A549 (cell line): Measurements from ENCODE around the gene CERK. TPM values are rescaled to one million over a fixed set of nuclear protein-coding genes. Genes with fewer than 3 reads are reported as not detected.

ENCODE experiments used
- ATAC-seq, 2 experiments: fragments of 200-7000 bp in 1 of 2; fragments of >200 bp in 1 of 2; cut with Nextera tagmentation in 1 of 2; cut with Tn5 transposase in 1 of 2; 3 replicates each; pipeline versions ENCODE4 v1.8.0 to v1.9.1; 2018 to 2020; ENCODE audit warnings: mild to moderate bottlenecking in 1 of 2, moderate library complexity in 1 of 2
- CTCF ChIA-PET: fragments of 300-600 bp; sonication (Branson Sonifier 250); formaldehyde crosslinking; extraction: SDS; loops from one replicate; lab custom pipeline; 2021; ENCODE audit warnings: antibody characterized with exemption, inconsistent platforms; lab: Yijun Ruan, JAX
- POLR2A ChIA-PET: fragments of 350-600 bp; formaldehyde crosslinking; extraction: SDS; loops from one replicate; lab custom pipeline; 2021; ENCODE audit warnings: antibody characterized with exemption, inconsistent platforms; lab: Yijun Ruan, JAX
- DNase-seq, 2 experiments: peaks; one replicate each; pipeline versions ENCODE4 v3.0.0 to v3.0.0-alpha.2; 2011 to 2016; ENCODE audit warnings: low read depth in 1 of 2, low spot score in 1 of 2
- FAIRE-seq: peaks from 2 replicates; lab custom pipeline; 2011; peaks lifted over from hg19 to GRCh38; lab: Jason Lieb, UNC
- H3K27ac ChIP-seq, 2 experiments: fragments of >200 bp; sonication (Bioruptor Twin); formaldehyde crosslinking; 3 replicates each; pipeline ENCODE4 v1.5.1; 2016 to 2017
- H3K4me1 ChIP-seq: fragments of >200 bp; sonication (Bioruptor Twin); formaldehyde crosslinking; 3 replicates; pipeline ENCODE4 v1.6.1; 2016
- H3K4me2 ChIP-seq: fragments of >200 bp; sonication (Bioruptor Twin); formaldehyde crosslinking; 3 replicates; pipeline ENCODE4 v1.6.1; 2016
- H3K4me3 ChIP-seq: fragments of >200 bp; sonication (Bioruptor Twin); formaldehyde crosslinking; 3 replicates; pipeline ENCODE4 v1.5.1; 2016
- H3K9me3 ChIP-seq: fragments of >200 bp; sonication (Bioruptor Twin); formaldehyde crosslinking; 3 replicates; pipeline ENCODE4 v1.6.1; 2016
- ATOH8 ChIP-seq: fragments of 250-450 bp; sonication (Bioruptor Pico); IDR thresholded peaks from 2 replicates; pipeline ENCODE4 v1.5.0; 2020; ENCODE audit warnings: low read depth, mild to moderate bottlenecking, moderate library complexity
- BHLHE40 ChIP-seq: IDR thresholded peaks from 2 replicates; pipeline ENCODE4 v1.6.1; 2012; ENCODE audit warnings: low read depth, low read length, inconsistent platforms
- CBX2 ChIP-seq: fragments of 200-600 bp; sonication (generic); IDR thresholded peaks from 2 replicates; pipeline ENCODE4 v1.6.1; 2016; ENCODE audit warnings: low read depth, mild to moderate bottlenecking, borderline replicate concordance
- CHD4 ChIP-seq: fragments of 200-600 bp; sonication (generic); IDR thresholded peaks from 2 replicates; pipeline ENCODE4 v1.6.1; 2016; ENCODE audit warnings: antibody characterized with exemption, mild to moderate bottlenecking, borderline replicate concordance
- E2F6 ChIP-seq: IDR thresholded peaks from 2 replicates; pipeline ENCODE4 v1.6.1; 2012; ENCODE audit warnings: low read depth, borderline replicate concordance
- EHF ChIP-seq: fragments of 250-450 bp; sonication (Bioruptor Pico); IDR thresholded peaks from 2 replicates; pipeline ENCODE4 v1.5.0; 2020; ENCODE audit warnings: mild to moderate bottlenecking
- EHMT2 ChIP-seq: fragments of 200-600 bp; sonication (generic); IDR thresholded peaks from 2 replicates; pipeline ENCODE4 v1.6.1; 2016; ENCODE audit warnings: antibody characterized with exemption, low read depth, mild to moderate bottlenecking, moderate library complexity
- FOSL2 ChIP-seq, 2 experiments: fragments of 450-650 bp in 1 of 2; fragments of >200 bp in 1 of 2; sonication (Bioruptor Twin) in 1 of 2; formaldehyde crosslinking; IDR thresholded peaks; 2 replicates each; pipeline versions ENCODE4 v1.5.0 to v1.6.1; 2016 to 2020; ENCODE audit warnings: mild to moderate bottlenecking in 1 of 2, moderate library complexity in 1 of 2
- HDAC2 ChIP-seq: fragments of 200-600 bp; sonication (generic); IDR thresholded peaks from 2 replicates; pipeline ENCODE4 v1.6.1; 2016
- HMGXB4 ChIP-seq: fragments of 250-450 bp; sonication (Bioruptor Pico); IDR thresholded peaks from 2 replicates; pipeline ENCODE4 v1.5.0; 2021; ENCODE audit warnings: mild to moderate bottlenecking, moderate library complexity, borderline replicate concordance
- MAFK ChIP-seq: fragments of 450-650 bp; IDR thresholded peaks from 2 replicates; pipeline ENCODE4 v1.6.1; 2014; ENCODE audit not compliant: partially characterized antibody
- MAZ ChIP-seq: fragments of 150-350 bp; IDR thresholded peaks from 2 replicates; pipeline ENCODE4 v1.6.1; 2014; ENCODE audit warnings: antibody characterized with exemption, low read depth, low read length, borderline replicate concordance
- NFE2L2 ChIP-seq: fragments of 150-350 bp; conservative IDR thresholded peaks from 2 replicates; pipeline ENCODE4 v1.6.1; 2014; ENCODE audit warnings: low read length
- NPAS2 ChIP-seq: fragments of 250-450 bp; sonication (Bioruptor Pico); IDR thresholded peaks from 2 replicates; pipeline ENCODE4 v1.8.0; 2022; ENCODE audit warnings: mild to moderate bottlenecking, moderate library complexity, borderline replicate concordance
- PHF8 ChIP-seq: fragments of 200-600 bp; sonication (generic); IDR thresholded peaks from 2 replicates; pipeline ENCODE4 v1.6.1; 2016; ENCODE audit warnings: low read depth, mild to moderate bottlenecking, antibody characterized with exemption, moderate library complexity, borderline replicate concordance
- POLR2AphosphoS2 ChIP-seq: conservative IDR thresholded peaks from 2 replicates; pipeline ENCODE4 v1.6.1; 2012; ENCODE audit warnings: low read length, improper control_type of control experiment, inconsistent platforms
- RFX5 ChIP-seq: fragments of 450-650 bp; IDR thresholded peaks from 2 replicates; pipeline ENCODE4 v1.7.1; 2014; ENCODE audit warnings: antibody characterized with exemption, mild to moderate bottlenecking, moderate library complexity
- RNF2 ChIP-seq: fragments of 200-600 bp; sonication (generic); IDR thresholded peaks from 2 replicates; pipeline ENCODE4 v1.6.1; 2016; ENCODE audit warnings: low read depth, mild to moderate bottlenecking, antibody characterized with exemption, moderate library complexity, borderline replicate concordance
- SREBF2 ChIP-seq: fragments of 450-650 bp; IDR thresholded peaks from 2 replicates; pipeline ENCODE4 v1.6.1; 2014; ENCODE audit warnings: mild to moderate bottlenecking, moderate library complexity
- TFCP2L1 ChIP-seq: fragments of 250-450 bp; sonication (Bioruptor Pico); IDR thresholded peaks from 2 replicates; pipeline ENCODE4 v1.5.0; 2021; ENCODE audit warnings: mild to moderate bottlenecking
- WGBS: methylation state at CpG from one replicate; pipeline ENCODE4 v1.1.6; 2017; ENCODE audit errors: missing lambda C conversion rate; 5-methylcytosine and 5-hydroxymethylcytosine counted together
- polyA plus RNA-seq, 4 experiments: library from polyadenylated mRNA; depleted of rRNA in 3 of 4; stranded (reverse); fragments of >200 nt; fragmentation: RNase III in 1 of 4; extraction: RNeasy Plus Mini Kit Qiagen cat#74134 plus additional on column Dnase treatment in 1 of 4; gene quantifications; 2 replicates in 3 of 4; 3 replicates in 1 of 4; pipeline ENCODE4 v1.2.3, GENCODE V29; 2011 to 2017

Gene CERK
- polyA plus RNA-seq, 2 of the 4 experiments (the other 2 are of a cell fraction) = 13.1 to 15.6 TPM

GRCh38 chr22:46726066-46726985 lies 11.7 kb downstream of the CERK start:
- Histone ChIP-seq H3K4me1 (no peaks in the 10 kb centered on the region), H3K27ac (no peak overlapping the region), H3K9me3 (no peaks in the 10 kb centered on the region), H3K4me2 (no peak overlapping the region), H3K4me3 (no peak overlapping the region)
- DNase-seq (no peak), FAIRE-seq (no peak), ATAC-seq (no peak)
- CTCF ChIA-PET = interaction anchor here (0.6 kb wide), 2 partner anchors 31 to 158 kb away, joined by 3 read pairs; no protein-coding TSS in a partner anchor
- POLR2A ChIA-PET = no interaction called here
- TF ChIP-seq CBX2 (no peak), NPAS2 (no peak)
- TF ChIP-seq, all 56 proteins: peak for 0
- 87% methylated on average over 19 of the region's 38 CpGs for WGBS

- DNase-seq (no peak), ATAC-seq (no peak), FAIRE-seq (no peak)
- Histone ChIP-seq H3K4me1 (no peaks in the 10 kb centered on the region), H3K27ac (no peak overlapping the region), H3K4me3 (no peak overlapping the region), H3K4me2 (no peak overlapping the region), H3K9me3 (no peaks in the 10 kb centered on the region)
- 97% methylated on average over 17 of the region's 18 CpGs for WGBS
- POLR2A ChIA-PET = no interaction called here
- TF ChIP-seq FOSL2 (IDR thresholded peaks at IDR 0.05) = no peak
- TF ChIP-seq FOSL2 (CRISPR knock-in tag; IDR thresholded peaks at IDR 0.05) = no peak
- TF ChIP-seq CHD4 = no peak
- TF ChIP-seq PHF8 = no peak
- no peak for TF ChIP-seq MAZ
- no peak for TF ChIP-seq NFE2L2
- TF ChIP-seq POLR2AphosphoS2 = no peak
- TF ChIP-seq EHF (CRISPR knock-in tag) = no peak
- no peak for TF ChIP-seq E2F6
- no peak for TF ChIP-seq RFX5
- TF ChIP-seq HDAC2 = no peak
- no peak for TF ChIP-seq MAFK
- no peak for TF ChIP-seq SREBF2
- no peak for TF ChIP-seq RNF2
- no peak for TF ChIP-seq TFCP2L1 (CRISPR knock-in tag)
- no peak for TF ChIP-seq ATOH8
- TF ChIP-seq CBX2 = no peak
- TF ChIP-seq EHMT2 = no peak
- TF ChIP-seq BHLHE40 = no peak
- CTCF ChIA-PET = interaction anchor here (0.8 kb wide), 1 partner anchor 9 kb away, joined by 3 read pairs; no protein-coding TSS in a partner anchor
Measured at GRCh38 chr22:46725096-46725495, 13.0 kb downstream of the CERK start.

GRCh38 chr22:46723882-46724281 lies 14.2 kb downstream of the CERK start:
- CTCF ChIA-PET = interaction anchor here (0.6 to 1.8 kb wide), 3 partner anchors 15 to 160 kb away, joined by 3 to 4 read pairs (median 4); no protein-coding TSS in a partner anchor
- FAIRE-seq (no peak), DNase-seq (no peak), ATAC-seq (no peak)
- TF ChIP-seq HMGXB4 (CRISPR knock-in tag) = no peak
- Histone ChIP-seq H3K9me3 (no peaks in the 10 kb centered on the region), H3K4me2 (no peak overlapping the region), H3K4me1 (no peaks in the 10 kb centered on the region), H3K27ac (no peak overlapping the region), H3K4me3 (no peak overlapping the region)
- POLR2A ChIA-PET = no interaction called here
- WGBS = 90% methylated on average over 9 of the region's 9 CpGs
